KG1 (cell line): Measurements from ENCODE around the gene PTPRH.
"Not testable (repeated sequence)": the region's sequence is repeated elsewhere in the genome, so short reads cannot be mapped to it uniquely, and the experiment has no call there.

Experiments
- DNase-seq: peaks from one replicate; lab custom pipeline; 2025; lab: John Stamatoyannopoulos, UW

PTPRH gene

DNA sequence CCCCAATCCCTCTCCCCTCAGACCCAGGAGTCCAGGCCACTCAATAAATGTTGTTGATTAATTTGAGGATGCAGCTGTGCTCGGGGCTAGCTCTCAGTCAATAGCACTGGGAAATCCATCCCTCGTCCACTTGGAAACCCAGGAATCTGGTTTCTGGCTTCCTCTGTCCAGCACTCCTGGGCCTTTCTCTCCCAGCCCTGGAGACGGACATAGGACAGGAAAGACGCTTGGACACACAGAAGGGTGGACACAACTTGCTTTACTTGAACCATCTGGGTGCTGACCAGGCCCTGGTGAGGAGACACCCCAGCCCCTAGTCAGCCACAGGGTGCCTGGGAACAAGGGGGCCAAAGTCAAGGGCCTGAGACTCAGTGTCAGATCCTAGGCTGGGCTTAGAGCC is 50.9 kb downstream of the PTPRH start:
- no peak for DNase-seq

DNA sequence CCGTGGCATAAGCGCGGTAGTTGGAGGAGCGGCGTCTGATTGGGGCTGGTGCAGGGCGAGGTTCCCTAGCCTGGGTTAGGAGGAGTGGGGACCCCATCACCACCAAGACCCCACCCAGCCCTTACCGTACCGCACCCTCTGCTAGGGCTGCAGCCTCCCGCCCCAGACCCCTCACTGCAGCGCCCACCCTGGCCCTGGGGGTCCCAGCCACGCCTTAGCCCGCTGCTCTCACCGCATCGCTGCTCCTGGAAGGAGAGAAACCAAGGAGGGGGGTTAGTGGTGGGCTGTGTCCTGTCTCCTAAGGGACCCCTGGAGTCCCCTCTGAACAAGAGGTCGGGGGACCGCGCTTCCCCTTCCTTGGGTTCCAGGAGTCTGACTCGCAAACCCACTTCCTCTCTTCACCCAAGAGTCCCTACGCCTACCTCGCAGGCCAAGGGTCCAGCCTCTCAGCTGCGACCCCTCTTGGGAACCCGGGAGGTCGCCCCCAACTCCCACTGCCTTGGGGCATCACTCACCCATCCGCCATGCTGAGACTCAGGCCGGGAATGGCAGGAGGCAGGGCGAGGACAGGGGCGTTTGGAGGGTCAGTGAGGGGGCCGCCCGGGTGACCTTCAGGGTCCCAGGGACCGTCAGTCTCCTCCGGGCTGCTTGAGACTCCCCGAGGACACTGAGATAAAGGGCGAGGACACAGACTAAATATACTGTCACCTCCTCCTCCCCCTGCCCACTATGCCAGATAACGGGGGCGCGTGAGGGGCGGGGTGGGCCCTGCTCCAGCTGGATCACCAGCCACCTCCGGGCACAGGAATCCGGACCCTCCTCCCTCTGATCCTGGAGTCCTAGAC is 52.0 kb downstream of the PTPRH start, which contains the start of gene TNNI3:
TSS of gene TNNI3 (minus strand) at position 669 of the 845 bp plus-strand sequence. CDS start at position 526, 143 bp downstream.
- DNase-seq, result no peak

DNA sequence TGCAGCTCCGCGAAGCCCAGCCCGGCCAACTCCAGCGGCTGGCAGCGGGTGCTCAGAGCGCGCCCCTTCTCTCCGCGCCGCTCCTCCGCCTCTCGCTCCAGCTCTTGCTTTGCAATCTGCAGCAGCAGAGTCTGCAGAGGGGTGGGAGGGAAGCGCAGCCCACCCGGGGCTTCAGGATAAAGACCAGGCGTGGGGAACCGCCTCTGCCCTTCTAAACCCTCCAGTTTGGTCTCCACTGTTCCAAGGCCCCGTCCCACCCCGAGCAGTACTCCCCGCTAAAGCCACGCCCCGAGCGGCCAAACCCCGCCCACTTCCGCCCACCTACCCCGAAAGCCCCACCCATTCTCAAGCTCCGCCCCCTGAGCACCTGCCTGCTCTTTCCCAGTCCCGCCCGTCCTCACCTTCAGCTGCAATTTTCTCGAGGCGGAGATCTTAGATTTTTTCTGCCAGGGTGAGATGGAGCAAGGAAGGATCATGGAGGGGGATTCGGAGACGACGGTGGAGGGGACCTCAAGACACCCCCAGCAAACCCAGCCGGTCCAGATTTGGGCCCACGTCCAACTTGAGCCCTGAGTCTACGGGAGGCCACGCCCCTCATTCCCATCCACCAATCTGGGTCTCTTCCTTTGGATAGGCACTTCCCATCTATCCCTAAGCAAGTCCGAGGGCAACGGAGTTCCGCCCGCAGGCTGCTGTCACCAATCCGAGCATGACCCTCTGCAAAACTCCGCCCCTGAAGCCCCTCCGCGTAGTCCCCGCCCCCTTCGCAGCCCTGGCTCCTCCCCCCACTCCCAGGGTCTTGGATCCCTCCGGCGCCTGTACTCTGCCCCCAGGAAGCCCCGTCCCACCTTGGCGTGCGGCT is 52.9 kb downstream of the PTPRH start:
- DNase-seq, result no peak

DNA sequence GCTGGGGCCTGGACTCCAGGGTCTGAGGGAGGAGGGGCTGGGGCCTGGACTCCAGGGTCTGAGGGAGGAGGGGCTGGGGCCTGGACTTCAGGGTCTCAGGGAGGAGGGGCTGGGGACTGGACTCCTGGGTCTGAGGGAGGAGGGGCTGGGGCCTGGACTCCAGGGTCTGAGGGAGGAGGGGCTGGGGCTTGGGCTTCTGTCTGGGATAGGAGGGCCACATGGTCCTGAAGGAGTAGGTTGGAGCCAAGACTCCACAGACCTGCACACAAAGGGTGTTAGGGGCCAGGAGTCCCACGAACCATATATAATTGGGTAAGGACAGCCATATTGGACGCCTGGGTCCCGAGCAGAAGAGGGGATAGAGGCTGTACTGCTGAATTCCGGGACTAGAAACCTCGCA is 53.5 kb downstream of the PTPRH start:
- not testable (repeated sequence) for DNase-seq

DNA sequence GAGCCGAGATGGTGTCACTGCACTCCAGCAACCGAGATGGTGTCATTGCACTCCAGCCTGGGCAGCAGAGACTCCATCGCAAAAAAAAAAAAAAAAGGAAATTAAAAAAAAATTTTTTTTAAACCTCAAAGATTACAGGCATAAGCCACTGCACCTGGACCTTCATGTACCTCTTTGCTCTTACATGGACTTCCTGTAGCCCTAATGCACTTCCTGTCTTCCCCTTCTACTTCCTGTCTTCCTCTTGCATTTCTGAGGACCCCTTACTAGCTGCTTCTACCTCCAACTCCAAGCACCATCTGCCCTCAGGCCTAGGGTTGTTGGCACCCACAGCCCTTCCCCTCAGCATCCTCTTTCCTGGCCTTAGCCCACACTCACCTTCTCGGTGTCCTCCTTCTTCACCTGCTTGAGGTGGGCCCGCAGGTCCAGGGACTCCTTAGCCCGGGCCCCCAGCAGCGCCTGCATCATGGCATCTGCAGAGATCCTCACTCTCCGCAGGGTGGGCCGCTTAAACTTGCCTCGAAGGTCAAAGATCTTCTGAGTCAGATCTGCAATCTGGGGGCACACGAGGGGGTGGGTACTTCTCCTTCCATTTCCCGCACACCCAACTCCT is 55.5 kb downstream of the PTPRH start:
- DNase-seq, result no peak

DNA sequence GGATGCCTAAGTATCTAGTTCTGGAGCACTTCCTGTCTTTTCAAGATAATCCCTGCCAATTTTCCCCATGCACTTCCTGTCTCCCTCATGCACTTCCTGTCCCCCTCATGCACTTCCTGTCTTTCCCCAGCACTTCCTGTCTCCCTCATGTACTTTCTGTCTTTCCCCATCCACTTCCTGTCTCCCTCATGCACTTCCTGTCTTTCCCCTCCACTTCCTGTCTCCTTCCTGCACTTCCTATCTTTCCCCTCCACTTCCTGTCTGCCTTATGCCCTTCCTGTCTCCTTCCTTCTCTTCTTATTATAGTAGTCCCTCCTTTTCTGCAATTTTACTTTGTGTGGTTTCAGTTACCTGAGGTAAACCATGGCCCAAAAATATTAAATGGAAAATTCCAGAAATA is 57.3 kb downstream of the PTPRH start:
- DNase-seq, result no peak

DNA sequence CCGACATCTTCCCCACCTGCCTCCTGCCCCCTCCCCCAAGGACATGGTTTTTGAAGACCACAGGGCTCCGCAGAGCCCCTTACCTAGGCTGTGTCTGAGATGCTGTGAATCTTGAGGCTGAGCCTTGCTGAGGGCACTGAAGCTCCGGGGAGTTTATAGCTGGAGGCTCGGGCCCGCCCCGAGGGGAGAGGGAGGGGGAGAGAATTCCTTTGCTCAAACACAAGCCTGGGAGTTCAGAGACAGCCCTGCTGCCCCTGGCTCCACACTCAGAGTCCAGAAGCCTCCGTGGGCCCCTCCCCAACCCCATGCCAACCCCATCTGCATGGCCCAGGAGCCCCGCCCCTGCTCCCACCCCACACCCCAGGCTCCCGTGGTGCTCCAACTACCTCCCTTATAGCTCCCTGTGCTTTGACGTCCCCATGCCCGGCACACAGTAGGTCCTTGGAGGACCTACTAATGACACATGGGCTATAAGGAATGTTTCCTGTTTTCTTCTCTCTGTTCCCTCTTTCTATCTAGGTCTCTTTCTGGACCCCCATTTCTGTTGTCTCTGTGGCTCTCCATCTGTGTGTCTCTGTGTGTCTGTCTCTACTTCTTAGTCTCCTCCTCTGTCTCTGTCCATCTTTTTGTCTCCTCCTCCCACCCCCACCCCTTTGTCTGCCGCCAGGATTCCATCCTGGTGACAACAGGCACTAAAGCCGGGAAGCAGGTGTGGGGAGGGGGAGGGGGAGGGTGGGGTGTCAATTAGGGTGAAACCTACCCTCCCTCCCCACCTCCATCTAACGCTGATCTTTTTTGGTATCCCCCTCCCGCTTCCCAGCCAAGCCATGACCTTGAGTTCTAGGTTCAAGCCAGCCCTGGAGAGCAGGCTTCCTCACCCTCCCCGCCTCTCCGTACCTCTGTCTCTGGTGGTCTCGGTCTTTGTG is 60.0 kb downstream of the PTPRH start, which contains the start of gene TNNT1:
TSS of gene TNNT1 (minus strand) at position 129 of the 926 bp plus-strand sequence. CDS start 2,049 bp downstream, outside the sequence.
- no peak for DNase-seq

DNA sequence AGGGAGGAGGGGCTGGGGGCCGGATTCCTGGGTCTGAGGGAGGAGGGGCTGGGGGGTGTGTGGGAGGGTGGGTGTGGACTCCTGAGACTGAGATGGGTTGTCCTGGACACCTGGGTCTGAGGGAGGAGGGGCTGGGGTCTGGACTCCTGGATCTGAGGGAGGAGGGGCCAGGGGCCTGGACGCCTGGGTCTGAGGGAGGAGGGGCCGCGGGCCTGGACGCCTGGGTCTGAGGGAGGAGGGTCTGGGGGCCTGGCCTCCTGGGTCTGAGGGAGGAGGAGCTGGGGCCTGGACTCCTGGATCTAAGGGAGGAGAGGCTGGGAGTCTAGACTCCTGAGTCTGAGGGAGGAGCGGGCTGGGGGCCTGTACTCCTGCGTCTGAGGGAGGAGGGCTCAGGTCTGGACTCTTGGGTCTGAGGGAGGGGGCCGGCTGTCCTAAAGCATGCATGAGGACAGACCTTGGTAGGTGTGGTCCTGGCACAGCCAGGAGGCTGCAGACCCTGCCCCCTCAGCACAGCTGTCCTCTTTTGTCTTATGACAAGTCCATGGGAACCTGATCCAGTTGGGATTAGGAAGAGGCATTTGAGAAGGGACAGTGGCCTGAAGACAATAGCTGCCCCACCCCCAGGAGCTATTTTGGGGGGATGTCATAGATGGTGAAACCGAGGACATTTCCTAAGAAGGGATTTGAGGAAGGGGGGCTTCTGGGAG is 61.6 kb downstream of the PTPRH start:
- no peak for DNase-seq

DNA sequence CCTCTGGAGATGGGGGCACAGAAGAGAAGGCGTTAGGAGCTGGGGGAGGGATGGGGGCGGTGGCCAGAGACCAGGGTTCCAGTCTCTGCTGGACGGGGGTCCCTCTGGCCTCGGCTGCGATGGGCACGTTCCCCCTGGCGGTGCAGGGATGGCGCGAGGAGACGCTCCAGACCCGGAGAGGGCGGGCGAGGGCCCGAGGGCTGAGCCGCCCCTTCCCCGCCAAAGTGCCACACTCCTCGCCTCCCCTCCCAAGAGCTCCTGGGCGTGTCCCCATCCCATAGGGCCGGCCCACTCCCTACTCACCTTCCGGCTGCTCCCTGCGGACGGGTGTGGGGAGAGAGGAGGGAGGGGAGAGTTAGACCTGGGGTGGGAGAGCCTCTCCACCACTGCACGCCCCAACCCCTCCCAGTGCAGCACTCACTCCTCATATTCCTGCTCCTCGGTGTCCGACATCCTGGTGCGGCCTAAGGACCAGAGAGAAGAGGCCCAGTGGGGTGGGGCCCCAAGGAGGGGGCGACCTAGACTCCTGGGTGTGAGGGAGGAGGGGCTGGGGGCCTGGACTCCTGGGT is 62.5 kb downstream of the PTPRH start:
- no peak for DNase-seq

DNA sequence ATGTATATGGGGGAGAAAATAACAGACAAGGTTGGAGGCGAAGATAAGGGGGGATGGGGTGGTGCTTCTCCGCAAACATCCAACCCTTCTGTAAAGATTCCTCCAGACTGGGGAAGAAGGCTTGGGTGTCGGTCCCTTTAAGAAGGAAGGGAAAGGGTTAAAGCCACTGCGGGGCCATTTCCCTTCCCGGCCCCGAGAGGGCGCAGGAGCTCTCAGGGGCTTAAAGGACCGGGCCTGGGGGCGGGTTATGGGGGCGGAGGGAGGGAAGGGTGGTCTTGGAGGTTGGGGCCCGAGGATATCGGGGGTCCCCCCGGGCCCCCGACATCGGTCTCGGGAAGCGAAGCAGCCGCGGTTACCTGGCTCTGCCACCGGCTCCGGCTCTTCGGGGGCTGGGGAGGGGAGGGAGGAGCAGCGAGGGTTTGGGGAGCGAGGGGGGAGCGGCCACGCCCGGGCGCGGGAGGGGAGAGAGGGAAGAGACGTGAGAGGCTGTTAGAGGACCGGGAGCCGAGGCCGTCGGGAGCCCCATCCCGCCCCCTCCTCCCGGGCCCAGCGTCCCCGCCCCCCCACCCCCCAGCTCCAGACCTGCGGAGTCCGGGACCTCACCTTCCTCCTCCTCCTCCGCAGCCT is 63.1 kb downstream of the PTPRH start:
- peak; percentile 24 for DNase-seq

DNA sequence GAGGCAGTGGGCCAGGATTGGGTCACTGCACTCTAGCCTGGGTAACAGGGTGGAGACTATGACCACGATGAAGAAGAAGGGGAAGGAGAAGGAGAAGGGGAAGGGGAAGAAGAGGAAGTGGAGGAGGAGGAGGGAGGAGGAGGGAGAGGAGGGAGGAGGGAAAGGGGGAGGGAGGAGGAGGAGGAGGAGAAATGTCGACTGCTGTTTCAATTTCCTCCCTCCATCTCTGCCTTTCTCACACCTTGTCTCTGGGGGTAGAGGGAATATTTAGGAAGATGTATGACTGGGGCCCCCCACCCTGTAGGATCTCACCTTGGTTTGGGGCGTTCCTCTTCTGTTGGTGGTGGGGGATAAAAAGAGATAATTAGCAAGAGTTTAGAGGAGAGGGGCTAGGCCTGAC is 64.1 kb downstream of the PTPRH start:
- no peak for DNase-seq

DNA sequence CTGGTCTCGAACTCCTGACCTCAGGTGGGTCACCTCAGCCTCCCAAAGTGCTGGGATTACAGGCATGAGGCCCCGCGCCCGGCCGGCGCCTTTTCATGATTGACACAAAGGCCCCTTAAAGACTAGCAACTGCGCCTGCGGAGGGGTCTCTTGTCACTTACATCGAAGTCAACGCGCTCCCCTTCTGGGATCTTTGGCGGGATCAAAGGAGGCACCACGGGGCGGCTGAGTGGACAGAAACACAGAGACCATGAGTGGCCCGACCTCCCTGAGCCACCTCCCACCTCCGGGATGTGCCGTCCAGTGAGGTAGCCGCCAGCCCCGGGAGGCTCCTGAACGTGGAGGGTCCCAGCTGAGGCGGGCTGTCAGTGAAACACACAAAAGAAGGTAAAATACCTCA is 67.6 kb downstream of the PTPRH start:
- no peak for DNase-seq

DNA sequence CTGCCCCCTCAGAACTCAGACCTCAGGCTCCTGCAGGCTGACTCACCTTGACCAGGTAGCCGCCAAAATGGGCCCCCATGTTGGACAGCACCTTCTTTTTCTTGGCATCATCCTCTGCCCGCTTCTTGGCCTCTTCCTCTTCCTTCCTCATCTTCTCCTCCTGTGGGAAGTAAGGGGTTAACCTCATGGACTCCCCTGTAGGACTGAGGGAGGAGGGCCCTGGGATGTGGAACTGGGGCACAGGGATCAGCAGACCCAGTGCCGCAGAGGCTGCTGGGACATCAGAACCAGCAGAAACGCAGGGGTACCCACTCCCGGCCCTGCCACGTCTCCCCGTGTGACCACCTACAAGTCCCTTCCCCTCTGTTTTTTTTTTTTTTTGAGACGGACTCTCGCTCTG is 71.4 kb downstream of the PTPRH start:
- no peak for DNase-seq

DNA sequence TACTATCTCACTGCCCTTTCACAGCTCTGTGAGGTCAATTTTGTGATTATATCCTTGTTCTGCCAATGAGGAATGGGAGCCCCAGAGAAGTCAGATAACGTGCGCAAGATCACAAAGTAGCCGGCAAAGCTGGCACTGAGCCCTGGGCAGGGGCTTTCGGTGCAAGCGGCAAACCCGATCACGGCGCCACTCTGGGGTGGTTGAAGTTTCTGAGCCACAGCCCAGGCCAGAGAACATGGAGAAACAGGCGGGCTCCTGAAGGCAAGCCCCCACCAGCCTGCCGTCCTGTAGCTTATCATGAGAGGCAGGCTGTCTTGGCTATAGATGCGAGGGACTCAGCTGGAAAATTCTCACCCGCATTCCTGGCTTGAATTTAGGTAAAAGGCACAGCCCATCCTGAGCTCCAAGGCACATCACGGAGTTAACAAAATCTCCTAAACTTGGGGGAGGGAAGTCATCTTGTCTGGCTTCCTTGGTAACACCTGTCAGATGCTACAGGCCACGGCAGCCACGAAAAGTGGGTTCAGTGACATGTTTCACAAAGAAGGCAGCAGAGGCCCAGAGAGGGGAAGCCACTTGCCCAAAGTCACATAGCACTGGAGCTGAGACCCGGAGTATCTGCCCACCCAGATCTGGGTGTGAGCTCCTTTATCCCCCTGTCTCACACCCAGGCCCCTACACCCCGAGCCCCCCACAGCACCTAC is 72.8 kb downstream of the PTPRH start:
- DNase-seq, result no peak

DNA sequence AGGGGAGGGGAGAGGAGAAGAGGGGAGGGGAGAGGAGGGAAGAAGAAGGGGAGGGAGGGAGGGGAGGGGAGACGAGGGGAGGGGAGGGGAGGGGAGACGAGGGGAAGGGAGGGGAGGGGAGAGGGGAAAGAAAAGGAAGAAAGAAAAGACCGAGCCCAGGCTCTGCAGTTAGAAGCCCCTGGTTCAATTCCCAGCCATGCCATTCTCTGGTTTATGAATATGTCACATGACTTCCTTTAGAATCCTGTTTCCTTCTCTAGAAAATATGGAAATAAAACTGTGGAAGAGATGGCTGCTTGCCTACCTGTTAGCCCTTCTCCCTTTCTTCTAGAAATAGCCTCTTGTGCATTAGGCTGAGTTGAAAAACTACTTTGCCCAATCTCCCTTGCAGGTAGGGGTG is 74.6 kb downstream of the PTPRH start:
- no peak for DNase-seq

DNA sequence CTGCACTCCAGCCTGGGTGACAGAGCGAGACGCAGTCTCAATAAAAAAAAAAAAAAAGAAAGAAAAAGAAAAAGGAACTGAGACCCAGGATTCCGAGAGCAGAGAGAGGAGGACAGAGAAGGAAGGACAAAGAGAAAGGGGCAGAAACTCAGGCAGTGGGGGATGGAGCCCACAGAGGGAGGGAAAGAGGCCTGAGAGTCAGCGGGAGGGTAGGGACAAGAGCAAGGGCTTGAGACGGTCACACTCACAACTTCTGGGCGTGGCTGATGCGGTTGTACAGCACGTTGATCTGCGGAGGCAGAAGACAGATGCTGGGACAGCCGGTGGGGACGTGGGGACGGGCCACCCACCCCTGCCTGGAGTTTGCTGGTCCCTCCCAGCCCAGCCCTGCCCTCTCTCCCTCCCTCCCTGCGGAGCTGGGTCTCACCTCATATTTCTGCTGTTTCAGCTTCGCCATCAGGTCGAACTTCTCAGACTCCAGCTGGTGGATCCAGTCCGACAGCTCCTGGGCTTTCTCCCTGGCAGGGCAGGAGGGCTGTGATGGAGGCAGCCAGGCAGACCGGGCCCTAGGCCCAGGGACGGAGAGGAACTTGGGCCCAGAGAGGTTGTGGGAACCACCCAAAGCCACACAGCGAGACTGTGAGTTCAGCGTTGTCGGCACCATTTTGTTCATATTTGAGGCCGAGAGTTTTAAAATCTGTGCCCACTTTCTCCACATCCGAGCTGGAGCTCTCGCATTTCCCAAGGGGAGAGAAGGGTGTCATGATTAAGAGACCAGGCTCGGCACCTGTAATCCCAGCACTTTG is 75.5 kb downstream of the PTPRH start:
- DNase-seq, result no peak

DNA sequence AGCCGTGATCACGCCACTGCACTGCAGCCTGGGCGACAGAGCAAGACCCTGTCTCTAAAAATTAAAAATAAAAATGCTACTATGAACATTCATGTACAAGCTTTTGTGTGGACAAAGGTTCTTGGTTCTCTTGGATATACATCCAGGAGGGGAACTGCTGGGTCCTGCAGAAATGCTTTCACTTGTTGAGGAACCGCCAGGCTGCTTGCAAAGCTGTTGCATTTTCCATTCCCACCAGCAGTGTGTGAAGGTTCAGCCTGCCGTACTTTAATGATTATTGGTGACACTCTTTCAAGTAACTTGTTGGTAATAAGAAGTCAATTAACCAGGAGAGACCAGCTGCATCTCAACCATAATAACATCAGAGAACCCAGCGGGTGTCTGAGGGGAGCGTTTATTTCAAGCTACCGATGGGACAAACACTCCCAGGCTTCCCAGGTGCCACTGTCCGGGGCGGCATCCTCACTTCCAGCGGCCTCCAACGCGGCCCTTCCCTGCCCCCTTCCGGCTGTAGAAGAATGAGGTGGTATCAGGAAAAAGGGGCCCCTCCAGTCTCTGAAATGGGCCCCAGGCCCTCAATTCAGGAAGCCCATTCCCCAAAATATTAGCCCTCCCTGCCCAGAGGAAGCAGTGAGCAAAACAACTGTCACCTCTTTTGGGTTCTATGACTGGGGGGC is 76.7 kb downstream of the PTPRH start:
- DNase-seq, result no peak

DNA sequence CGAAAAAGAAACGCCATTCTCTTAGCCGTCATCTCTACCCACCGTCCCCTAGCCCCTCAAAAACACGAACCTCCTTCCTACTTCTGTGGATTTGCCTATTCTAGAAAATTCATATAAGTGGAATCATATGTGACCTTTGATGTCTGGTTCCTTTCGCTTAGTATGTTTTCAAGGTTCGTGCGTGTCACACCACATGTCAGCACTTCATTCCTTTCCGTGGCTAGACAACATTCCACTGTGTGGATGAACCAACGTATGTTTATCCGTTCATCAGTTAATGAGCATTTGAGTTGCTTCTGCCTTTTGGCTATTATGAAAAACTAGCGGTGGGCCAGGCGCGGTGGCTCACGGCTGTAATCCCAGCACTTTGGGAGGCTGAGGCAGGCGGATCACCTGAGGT is 77.9 kb downstream of the PTPRH start:
- DNase-seq, result no peak
